GM10266 (cell line): ENCODE measurements around the gene PKN1.

Experiments used
- DNase-seq: peaks from one replicate; pipeline ENCODE4 v3.0.0; 2012; ENCODE audit errors: extremely low spot score
- TF ChIP-seq, protein P1 (sequence below): IDR thresholded peaks from 2 replicates; pipeline ENCODE4 v1.5.1; 2012; ENCODE audit warnings: mild to moderate bottlenecking, low read depth; ENCODE audit not compliant: control insufficient read depth, insufficient read depth; ENCODE audit errors: missing control alignments

Gene PKN1

GRCh38 chr19:14413693-14414181 lies 19.4 kb upstream of the PKN1 start:
- peak; percentile 8 for DNase-seq
- TF ChIP-seq, protein P1, sequence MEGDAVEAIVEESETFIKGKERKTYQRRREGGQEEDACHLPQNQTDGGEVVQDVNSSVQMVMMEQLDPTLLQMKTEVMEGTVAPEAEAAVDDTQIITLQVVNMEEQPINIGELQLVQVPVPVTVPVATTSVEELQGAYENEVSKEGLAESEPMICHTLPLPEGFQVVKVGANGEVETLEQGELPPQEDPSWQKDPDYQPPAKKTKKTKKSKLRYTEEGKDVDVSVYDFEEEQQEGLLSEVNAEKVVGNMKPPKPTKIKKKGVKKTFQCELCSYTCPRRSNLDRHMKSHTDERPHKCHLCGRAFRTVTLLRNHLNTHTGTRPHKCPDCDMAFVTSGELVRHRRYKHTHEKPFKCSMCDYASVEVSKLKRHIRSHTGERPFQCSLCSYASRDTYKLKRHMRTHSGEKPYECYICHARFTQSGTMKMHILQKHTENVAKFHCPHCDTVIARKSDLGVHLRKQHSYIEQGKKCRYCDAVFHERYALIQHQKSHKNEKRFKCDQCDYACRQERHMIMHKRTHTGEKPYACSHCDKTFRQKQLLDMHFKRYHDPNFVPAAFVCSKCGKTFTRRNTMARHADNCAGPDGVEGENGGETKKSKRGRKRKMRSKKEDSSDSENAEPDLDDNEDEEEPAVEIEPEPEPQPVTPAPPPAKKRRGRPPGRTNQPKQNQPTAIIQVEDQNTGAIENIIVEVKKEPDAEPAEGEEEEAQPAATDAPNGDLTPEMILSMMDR: no peak

DNA sequence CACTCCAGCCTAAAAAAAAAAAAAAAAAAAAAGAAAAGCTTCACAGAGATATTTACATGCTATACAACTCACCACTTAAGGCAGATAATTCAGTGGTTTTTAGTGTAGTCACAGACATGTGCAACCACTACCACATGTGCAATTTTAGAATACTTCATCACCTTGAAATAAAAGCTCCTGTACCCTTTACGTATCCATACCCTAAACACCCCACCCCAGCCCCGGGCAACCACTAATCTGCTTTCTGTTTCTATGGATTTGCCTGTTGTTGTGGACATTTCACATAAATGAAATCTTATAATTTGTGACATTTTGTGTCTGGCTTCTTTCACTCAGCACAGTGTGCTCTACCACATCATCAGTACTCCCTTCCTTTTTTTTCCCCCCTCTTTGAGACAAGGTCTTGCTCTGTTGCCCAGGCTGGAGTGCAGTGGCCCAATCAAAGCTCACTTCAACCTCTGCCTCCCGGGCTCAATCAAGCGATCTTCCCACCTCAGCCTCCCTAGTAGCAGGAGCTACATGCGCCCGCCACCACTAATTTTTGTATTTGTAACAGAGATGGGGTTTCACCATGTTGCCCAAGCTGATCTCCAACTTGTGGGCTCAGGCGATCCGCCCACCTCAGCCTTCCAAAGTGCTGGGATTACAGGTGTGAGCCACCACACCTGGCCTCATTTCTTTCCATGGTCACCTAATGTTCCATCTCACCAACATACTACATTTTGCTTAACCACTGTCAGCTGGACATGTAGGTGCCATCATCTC lies 18.0 kb upstream of the PKN1 start:
- TF ChIP-seq, protein P1: no peak
- no peak for DNase-seq

DNA sequence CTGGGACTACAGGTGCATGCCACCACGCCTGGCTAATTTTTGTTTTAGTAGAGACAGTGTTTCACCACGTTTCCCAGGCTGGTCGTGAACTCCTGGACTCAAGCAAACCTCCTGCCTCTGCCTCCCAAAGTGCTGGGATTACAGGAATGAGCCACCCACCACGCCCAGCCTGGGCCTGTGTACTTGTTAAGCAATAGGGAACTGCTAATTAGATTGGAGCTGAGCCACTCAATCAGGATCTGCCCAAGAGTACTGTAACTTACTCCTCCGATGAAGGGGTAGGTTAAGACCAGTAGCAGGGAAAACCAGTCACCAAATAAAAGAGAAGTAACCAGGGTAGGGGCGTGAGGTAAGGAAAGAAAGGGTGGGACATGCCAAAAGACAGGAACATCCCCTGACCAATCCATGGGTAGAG lies 16.3 kb upstream of the PKN1 start:
- no peak for DNase-seq

DNA sequence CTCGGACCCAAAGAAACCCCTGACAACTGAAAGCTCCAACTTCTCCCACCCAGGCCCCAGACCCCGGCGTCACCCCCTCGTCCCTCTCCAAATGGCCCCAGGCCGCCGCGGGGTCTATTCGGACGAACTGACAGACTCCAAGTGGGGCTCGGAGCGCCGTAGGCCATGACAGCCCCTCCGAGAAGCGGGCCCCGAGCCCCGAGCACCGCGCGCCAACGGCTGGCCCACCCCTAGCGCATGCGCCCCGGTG lies 14.3 kb upstream of the PKN1 start:
- DNase-seq: peak; percentile 89
- TF ChIP-seq, protein P1: no peak

More for the DNA sequence above, 16.3 kb upstream of the PKN1 start:
- TF ChIP-seq, protein P1: no peak

DNA sequence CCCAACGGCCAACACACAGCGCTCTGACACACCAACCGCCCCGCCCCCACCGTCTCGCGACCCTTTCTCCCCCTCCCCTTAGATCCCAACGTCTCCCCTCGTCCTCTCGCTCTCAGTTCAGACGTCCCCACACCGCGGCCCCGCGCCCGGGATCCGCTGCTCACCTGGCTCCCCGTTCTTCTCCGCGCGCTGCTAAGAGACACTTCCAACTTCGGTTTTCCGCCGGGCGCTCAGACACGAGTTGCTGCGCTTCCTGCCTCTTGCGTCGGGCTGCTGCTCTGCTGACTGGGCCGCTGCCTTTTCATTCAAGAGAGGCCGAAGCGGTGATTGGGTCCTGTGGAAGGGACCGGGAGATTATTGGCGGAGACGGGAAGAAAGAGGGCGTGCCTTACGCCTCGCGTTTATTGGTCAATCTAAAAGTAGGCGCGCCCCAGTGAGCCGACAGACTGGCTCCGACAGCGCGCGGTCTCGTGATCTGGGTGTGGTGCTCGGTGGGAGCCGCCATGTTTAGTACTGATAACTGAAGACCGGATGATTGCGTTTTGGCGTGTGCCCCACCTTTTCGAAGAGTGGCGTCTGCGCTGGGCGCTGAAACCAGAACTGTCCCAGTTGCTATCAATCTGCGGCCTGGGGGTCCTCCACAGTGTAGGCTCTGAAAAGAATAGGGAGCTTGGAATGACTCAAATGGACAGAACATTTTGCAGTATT lies 13.8 kb upstream of the PKN1 start, which contains the start of gene DDX39A:
DDX39A (minus strand) TSS at position 236 of the 708 bp plus-strand sequence. CDS start 6,121 bp downstream, outside the sequence.
- TF ChIP-seq, protein P1: no peak
- DNase-seq: peak; percentile 97

DNA sequence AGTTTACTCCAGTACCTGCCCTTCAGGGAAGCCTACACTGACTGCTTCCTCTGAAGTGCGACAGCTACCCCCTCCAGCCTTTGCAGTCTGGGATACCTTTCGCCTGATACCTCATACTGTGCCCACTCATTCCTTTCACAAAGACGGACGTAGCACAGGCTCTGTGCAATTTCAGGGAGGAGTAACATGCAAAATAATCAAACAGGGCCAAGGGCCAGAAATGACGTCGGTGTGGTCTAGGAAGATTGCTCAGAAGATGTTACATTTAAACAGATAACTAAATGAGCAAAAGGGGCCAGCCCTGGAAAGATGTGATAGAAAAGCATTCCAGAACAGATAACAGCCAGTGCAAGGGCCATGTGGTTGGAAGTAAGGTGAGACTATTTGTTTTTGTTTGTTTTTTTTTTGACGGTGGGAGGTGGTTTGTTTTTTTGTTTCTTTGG lies 7.4 kb upstream of the PKN1 start:
- DNase-seq: no peak
- TF ChIP-seq, protein P1: no peak

GRCh38 chr19:14427461-14427860 lies 5.6 kb upstream of the PKN1 start:
- TF ChIP-seq, protein P1: no peak
- DNase-seq: no peak
